ENCODE results near the gene SELENOV.

The SELENOV gene

GRCh38 chr19:39497996-39498797 lies 16.7 kb upstream of the SELENOV start (continued):
- TF ChIP-seq ZNF639 (tag by site-specific recombination; IDR thresholded peaks at IDR 0.05) (peak; percentile 84), ZNF2 (tag by site-specific recombination; IDR thresholded peaks at IDR 0.05) (peak; percentile 98), PRDM4 (tag by site-specific recombination; IDR thresholded peaks at IDR 0.05) (no peak; the same call in 1 of the 2 replicates), ZNF48 (tag by site-specific recombination; IDR thresholded peaks at IDR 0.05) (no peak), KLF8 (tag by site-specific recombination; IDR thresholded peaks at IDR 0.05) (peak; percentile 67), ZNF18 (tag by site-specific recombination; IDR thresholded peaks at IDR 0.05) (peak; percentile 90), ZBTB17 (tag by site-specific recombination; IDR thresholded peaks at IDR 0.05) (peak; percentile 92), CTCF (tag by site-specific recombination; IDR thresholded peaks at IDR 0.05) (peak; percentile 99), ZNF433 (tag by site-specific recombination; IDR thresholded peaks at IDR 0.05; ENCODE audit: low read depth) (no peak), ZNF214 (tag by site-specific recombination; IDR thresholded peaks at IDR 0.05; ENCODE audit: borderline replicate concordance) (no peak), PRDM1 (tag by site-specific recombination; IDR thresholded peaks at IDR 0.05) (no peak), ZNF600 (tag by site-specific recombination; IDR thresholded peaks at IDR 0.05) (peak; percentile 94), ZNF792 (tag by site-specific recombination; IDR thresholded peaks at IDR 0.05) (peak; percentile 84), ZNF10 (tag by site-specific recombination; IDR thresholded peaks at IDR 0.05) (no peak), ATF2 (tag by site-specific recombination; IDR thresholded peaks at IDR 0.05; ENCODE audit: low read depth) (peak; percentile 36; the same call in 1 of the 2 replicates), ZFHX2 (tag by site-specific recombination; conservative IDR thresholded peaks at IDR 0.05) (peak; percentile 64), ZNF621 (tag by site-specific recombination; IDR thresholded peaks at IDR 0.05) (no peak), ZNF776 (tag by site-specific recombination; IDR thresholded peaks at IDR 0.05; ENCODE audit: borderline replicate concordance) (0 out of 2 replicates have a peak, but pooled peaks have one; percentile 84), GLIS1 (tag by site-specific recombination; IDR thresholded peaks at IDR 0.05) (peak; percentile 43), HOXC10 (CRISPR knock-in tag; IDR thresholded peaks at IDR 0.05) (no peak), SETDB1 (IDR thresholded peaks at IDR 0.05; ENCODE audit: insufficient read length, low read length) (no peak), SALL2 (tag by site-specific recombination; IDR thresholded peaks at IDR 0.05; ENCODE audit: borderline replicate concordance) (no peak; the same call in 1 of the 2 replicates), KLF16 (tag by site-specific recombination; IDR thresholded peaks at IDR 0.05) (peak; percentile 83), IKZF3 (tag by site-specific recombination; IDR thresholded peaks at IDR 0.05) (no peak), ZNF404 (tag by site-specific recombination; IDR thresholded peaks at IDR 0.05) (no peak; the same call in 1 of the 2 replicates), ZNF146 (tag by site-specific recombination; IDR thresholded peaks at IDR 0.05) (peak; percentile 57; the same call in 1 of the 2 replicates), ZNF391 (tag by site-specific recombination; IDR thresholded peaks at IDR 0.05; ENCODE audit: borderline replicate concordance, low read depth) (0 out of 2 replicates have a peak, but pooled peaks have one; percentile 81), ZSCAN18 (tag by site-specific recombination; IDR thresholded peaks at IDR 0.05) (no peak)
